ENCODE results near the gene HBD.

HBD gene

DNA sequence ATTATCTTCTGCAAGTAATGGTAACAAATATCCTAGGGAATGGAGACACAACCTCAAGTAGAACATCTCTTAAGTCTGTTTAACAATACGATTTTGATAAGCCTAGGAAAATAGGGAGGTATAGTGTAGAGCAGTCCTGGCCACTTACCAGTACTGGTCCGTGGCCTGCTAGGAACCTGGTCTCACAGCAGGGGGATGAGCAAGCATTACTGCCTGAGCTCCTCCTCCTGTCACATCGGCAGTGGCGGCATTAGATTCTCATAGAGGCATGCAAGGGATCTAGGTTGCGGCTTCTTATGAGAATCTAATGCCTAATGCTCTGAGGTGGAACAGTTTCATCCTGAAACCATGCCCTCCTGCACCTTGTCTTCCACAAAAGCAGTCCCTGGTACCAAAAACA lies 38.2 kb downstream of the HBD start:
- no peak for TF ChIP-seq CTCF (IDR thresholded peaks at IDR 0.05; ENCODE audit: low read length, missing control alignments)
- H3K4me3 ChIP-seq (replicated peaks; ENCODE audit: low read depth, low read length): no peak overlapping the region
- no peak for DNase-seq (ENCODE audit: low read depth)

GRCh38 chr11:5192738-5193137 lies 41.5 kb downstream of the HBD start:
- H3K4me3 ChIP-seq (replicated peaks; ENCODE audit: low read depth, low read length): no peak overlapping the region
- TF ChIP-seq CTCF (IDR thresholded peaks at IDR 0.05; ENCODE audit: low read length, missing control alignments): no peak
- DNase-seq (ENCODE audit: low read depth): no peak

DNA sequence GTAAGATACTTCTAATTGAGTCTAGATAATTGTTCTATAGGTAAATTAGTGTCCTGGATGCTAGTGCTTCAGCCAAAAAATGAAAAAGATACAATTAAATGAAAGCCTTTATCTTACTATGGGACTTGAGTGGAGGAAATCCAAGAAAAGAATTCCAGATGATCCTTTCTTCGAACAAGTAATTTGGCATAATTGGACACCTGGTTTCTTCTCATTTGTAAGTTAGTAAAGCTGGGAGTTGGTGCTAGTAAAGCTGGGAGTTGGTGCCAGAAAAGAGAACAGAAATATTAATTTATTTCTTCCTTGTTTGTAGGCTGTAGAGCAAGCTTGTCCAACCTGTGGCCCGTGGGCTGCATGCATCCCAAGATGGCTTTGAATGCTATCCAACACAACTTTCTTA lies 46.1 kb downstream of the HBD start:
- DNase-seq (ENCODE audit: low read depth): no peak
- H3K4me3 ChIP-seq (replicated peaks; ENCODE audit: low read depth, low read length): no peak overlapping the region
- TF ChIP-seq CTCF (IDR thresholded peaks at IDR 0.05; ENCODE audit: low read length, missing control alignments): no peak
